GM12878 (cell line): ENCODE results near the gene CFAP90. TPM values are rescaled to one million over a fixed set of nuclear protein-coding genes. Genes with fewer than 3 reads are reported as not detected.

Experiments used
- ASH2L ChIP-seq: fragments of 300-600, 200-600 bp; sonication (generic); IDR thresholded peaks from 2 replicates; pipeline ENCODE4 v1.6.1; 2017; ENCODE audit warnings: low read depth, mild to moderate bottlenecking, borderline replicate concordance
- ATF7 ChIP-seq: fragments of 450-650 bp; IDR thresholded peaks from 2 replicates; pipeline ENCODE4 v1.6.1; 2016; ENCODE audit warnings: low read depth, mild to moderate bottlenecking
- BRCA1 ChIP-seq: IDR thresholded peaks from 2 replicates; pipeline ENCODE4 v1.6.1; 2011; ENCODE audit warnings: low read depth, low read length, improper control_type of control experiment
- CBFB ChIP-seq: IDR thresholded peaks from 2 replicates; pipeline ENCODE4 v1.6.1; 2016; ENCODE audit warnings: antibody characterized with exemption, low read depth
- CHD1 ChIP-seq: IDR thresholded peaks from 2 replicates; pipeline ENCODE4 v1.6.1; 2012; ENCODE audit warnings: low read depth, low read length, improper control_type of control experiment
- CREB1 ChIP-seq: IDR thresholded peaks from 2 replicates; pipeline ENCODE4 v1.6.1; 2012; ENCODE audit warnings: low read depth, mild to moderate bottlenecking, inconsistent platforms
- DPF2 ChIP-seq: fragments of 450-650 bp; IDR thresholded peaks from 2 replicates; pipeline ENCODE4 v1.6.1; 2017; ENCODE audit warnings: mild to moderate bottlenecking
- FOXK2 ChIP-seq: fragments of 450-650 bp; IDR thresholded peaks from 2 replicates; pipeline ENCODE4 v1.6.1; 2017; ENCODE audit warnings: mild to moderate bottlenecking, moderate library complexity
- GATAD2B ChIP-seq: fragments of 450-650 bp; conservative IDR thresholded peaks from 2 replicates; pipeline ENCODE4 v1.6.1; 2017; ENCODE audit warnings: low read depth, mild to moderate bottlenecking, moderate library complexity
- HCFC1 ChIP-seq: fragments of 150-350 bp; IDR thresholded peaks from 2 replicates; pipeline ENCODE4 v1.6.1; 2014; ENCODE audit warnings: low read length
- JUNB ChIP-seq: IDR thresholded peaks from 2 replicates; pipeline ENCODE4 v1.6.1; 2016; ENCODE audit warnings: antibody characterized with exemption, mild to moderate bottlenecking
- MXI1 ChIP-seq: fragments of 150-350 bp; IDR thresholded peaks from 2 replicates; pipeline ENCODE4 v1.6.1; 2011; ENCODE audit warnings: low read depth, mild to moderate bottlenecking, inconsistent platforms, low read length, improper control_type of control experiment
- NBN ChIP-seq: fragments of 450-650 bp; IDR thresholded peaks from 2 replicates; pipeline ENCODE4 v1.6.1; 2016
- RCOR1 ChIP-seq: conservative IDR thresholded peaks from 2 replicates; pipeline ENCODE4 v1.6.1; 2012; ENCODE audit warnings: low read depth, low read length, improper control_type of control experiment
- RELA ChIP-seq: fragments of 450-650 bp; IDR thresholded peaks from 2 replicates; pipeline ENCODE4 v1.8.0; 2014; ENCODE audit warnings: borderline replicate concordance; ENCODE audit not compliant: partially characterized antibody
- RELB ChIP-seq: fragments of 450-650 bp; IDR thresholded peaks from 2 replicates; pipeline ENCODE4 v1.6.1; 2017; ENCODE audit warnings: low read depth, mild to moderate bottlenecking, moderate library complexity
- SIN3A ChIP-seq: IDR thresholded peaks from 2 replicates; pipeline ENCODE4 v1.6.1; 2012; ENCODE audit warnings: low read depth, low read length, improper control_type of control experiment
- SIX5 ChIP-seq: IDR thresholded peaks from 2 replicates; pipeline ENCODE4 v1.6.1; 2011; ENCODE audit warnings: mild to moderate bottlenecking, low read depth, low read length, moderate library complexity; ENCODE audit not compliant: severe bottlenecking
- STAT1 ChIP-seq: fragments of 450-650 bp; conservative IDR thresholded peaks from 2 replicates; pipeline ENCODE4 v1.6.1; 2014; ENCODE audit warnings: antibody characterized with exemption, mild to moderate bottlenecking
- TARDBP ChIP-seq: IDR thresholded peaks from 2 replicates; pipeline ENCODE4 v1.6.1; 2016; ENCODE audit warnings: borderline replicate concordance
- YY1 ChIP-seq: IDR thresholded peaks from 2 replicates; pipeline ENCODE4 v1.6.1; 2011; ENCODE audit warnings: low read depth, mild to moderate bottlenecking, low read length
- ZNF207 ChIP-seq: fragments of 450-650 bp; IDR thresholded peaks from 2 replicates; pipeline ENCODE4 v1.6.1; 2014; ENCODE audit warnings: antibody characterized with exemption, mild to moderate bottlenecking, borderline replicate concordance
- polyA plus RNA-seq, 11 experiments: library from polyadenylated mRNA; depleted of rRNA in 4 of 11; unstranded in 6 of 11; stranded (reverse) in 5 of 11; fragments of >200 nt; fragmentation: Nextera tagmentation in 4 of 11; fragmentation: Illumina TruSeq in 1 of 11; extraction: Ambion mirVana in 4 of 11; extraction: Trizol in 1 of 11; gene quantifications; 1 replicate in 1 of 11; 2 replicates in 10 of 11; pipeline versions ENCODE4 v1.2.1 to v1.2.3, GENCODE V29; 2011 to 2016; ENCODE audit warnings: inconsistent platforms in 2 of 11, missing spikeins in 2 of 11, low read depth in 1 of 11
- total RNA-seq, 4 experiments: library from RNA; depleted of rRNA in 3 of 4; stranded (reverse); fragments of >200 nt in 3 of 4; fragmentation: Illumina TruSeq in 1 of 4; extraction: Trizol in 1 of 4; gene quantifications; 2 replicates each; pipeline versions ENCODE4 v1.2.1 to v1.2.3, GENCODE V29; 2013 to 2021
- TF ChIP-seq, protein P1 (sequence below): fragments of 450-650 bp; IDR thresholded peaks from 2 replicates; pipeline ENCODE4 v1.6.1; 2018; ENCODE audit warnings: borderline replicate concordance, mild to moderate bottlenecking; ENCODE audit not compliant: partially characterized antibody
- TF ChIP-seq, protein P2 (sequence below): fragments of 450-650 bp; conservative IDR thresholded peaks from 2 replicates; pipeline ENCODE4 v1.6.1; 2017; ENCODE audit warnings: mild to moderate bottlenecking, moderate library complexity
- TF ChIP-seq, protein P3 (sequence below): fragments of 450-650 bp; IDR thresholded peaks from 2 replicates; pipeline ENCODE4 v1.6.1; 2017; ENCODE audit warnings: borderline replicate concordance
- TF ChIP-seq, protein P4 (sequence below): fragments of 450-650 bp; IDR thresholded peaks from 2 replicates; pipeline ENCODE4 v1.6.1; 2016; ENCODE audit warnings: mild to moderate bottlenecking

Gene CFAP90
- total and polyA plus RNA-seq, 10 of the 15 experiments (the other 5 are each of a cell fraction or from before 2014, with no cell fraction given): not detected

GRCh38 chr5:7794311-7794710 lies 56.6 kb downstream of the CFAP90 start (continued):
- TF ChIP-seq SIN3A (no peak), RCOR1 (no peak), MXI1 (no peak; the same call in 1 of the 2 replicates), ASH2L (no peak), RELA (peak; percentile 61), NBN (peak; percentile 69), GATAD2B (peak; percentile 98), YY1 (no peak), CHD1 (no peak), JUNB (no peak), STAT1 (no peak), FOXK2 (no peak), HCFC1 (no peak), TARDBP (no peak), ZNF207 (no peak), DPF2 (peak; percentile 53; the same call in 1 of the 2 replicates), CBFB (no peak), CREB1 (no peak), RELB (peak; percentile 71), SIX5 (no peak), BRCA1 (no peak), ATF7 (peak; percentile 26; the same call in 1 of the 2 replicates)
- TF ChIP-seq, protein P1, sequence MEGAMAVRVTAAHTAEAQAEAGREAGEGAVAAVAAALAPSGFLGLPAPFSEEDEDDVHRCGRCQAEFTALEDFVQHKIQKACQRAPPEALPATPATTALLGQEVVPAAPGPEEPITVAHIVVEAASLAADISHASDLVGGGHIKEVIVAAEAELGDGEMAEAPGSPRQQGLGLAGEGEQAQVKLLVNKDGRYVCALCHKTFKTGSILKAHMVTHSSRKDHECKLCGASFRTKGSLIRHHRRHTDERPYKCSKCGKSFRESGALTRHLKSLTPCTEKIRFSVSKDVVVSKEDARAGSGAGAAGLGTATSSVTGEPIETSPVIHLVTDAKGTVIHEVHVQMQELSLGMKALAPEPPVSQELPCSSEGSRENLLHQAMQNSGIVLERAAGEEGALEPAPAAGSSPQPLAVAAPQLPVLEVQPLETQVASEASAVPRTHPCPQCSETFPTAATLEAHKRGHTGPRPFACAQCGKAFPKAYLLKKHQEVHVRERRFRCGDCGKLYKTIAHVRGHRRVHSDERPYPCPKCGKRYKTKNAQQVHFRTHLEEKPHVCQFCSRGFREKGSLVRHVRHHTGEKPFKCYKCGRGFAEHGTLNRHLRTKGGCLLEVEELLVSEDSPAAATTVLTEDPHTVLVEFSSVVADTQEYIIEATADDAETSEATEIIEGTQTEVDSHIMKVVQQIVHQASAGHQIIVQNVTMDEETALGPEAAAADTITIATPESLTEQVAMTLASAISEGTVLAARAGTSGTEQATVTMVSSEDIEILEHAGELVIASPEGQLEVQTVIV: no peak
- TF ChIP-seq, protein P2, sequence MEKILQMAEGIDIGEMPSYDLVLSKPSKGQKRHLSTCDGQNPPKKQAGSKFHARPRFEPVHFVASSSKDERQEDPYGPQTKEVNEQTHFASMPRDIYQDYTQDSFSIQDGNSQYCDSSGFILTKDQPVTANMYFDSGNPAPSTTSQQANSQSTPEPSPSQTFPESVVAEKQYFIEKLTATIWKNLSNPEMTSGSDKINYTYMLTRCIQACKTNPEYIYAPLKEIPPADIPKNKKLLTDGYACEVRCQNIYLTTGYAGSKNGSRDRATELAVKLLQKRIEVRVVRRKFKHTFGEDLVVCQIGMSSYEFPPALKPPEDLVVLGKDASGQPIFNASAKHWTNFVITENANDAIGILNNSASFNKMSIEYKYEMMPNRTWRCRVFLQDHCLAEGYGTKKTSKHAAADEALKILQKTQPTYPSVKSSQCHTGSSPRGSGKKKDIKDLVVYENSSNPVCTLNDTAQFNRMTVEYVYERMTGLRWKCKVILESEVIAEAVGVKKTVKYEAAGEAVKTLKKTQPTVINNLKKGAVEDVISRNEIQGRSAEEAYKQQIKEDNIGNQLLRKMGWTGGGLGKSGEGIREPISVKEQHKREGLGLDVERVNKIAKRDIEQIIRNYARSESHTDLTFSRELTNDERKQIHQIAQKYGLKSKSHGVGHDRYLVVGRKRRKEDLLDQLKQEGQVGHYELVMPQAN: no peak
- TF ChIP-seq, protein P3, sequence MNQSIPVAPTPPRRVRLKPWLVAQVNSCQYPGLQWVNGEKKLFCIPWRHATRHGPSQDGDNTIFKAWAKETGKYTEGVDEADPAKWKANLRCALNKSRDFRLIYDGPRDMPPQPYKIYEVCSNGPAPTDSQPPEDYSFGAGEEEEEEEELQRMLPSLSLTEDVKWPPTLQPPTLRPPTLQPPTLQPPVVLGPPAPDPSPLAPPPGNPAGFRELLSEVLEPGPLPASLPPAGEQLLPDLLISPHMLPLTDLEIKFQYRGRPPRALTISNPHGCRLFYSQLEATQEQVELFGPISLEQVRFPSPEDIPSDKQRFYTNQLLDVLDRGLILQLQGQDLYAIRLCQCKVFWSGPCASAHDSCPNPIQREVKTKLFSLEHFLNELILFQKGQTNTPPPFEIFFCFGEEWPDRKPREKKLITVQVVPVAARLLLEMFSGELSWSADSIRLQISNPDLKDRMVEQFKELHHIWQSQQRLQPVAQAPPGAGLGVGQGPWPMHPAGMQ: no peak
- TF ChIP-seq, protein P4, sequence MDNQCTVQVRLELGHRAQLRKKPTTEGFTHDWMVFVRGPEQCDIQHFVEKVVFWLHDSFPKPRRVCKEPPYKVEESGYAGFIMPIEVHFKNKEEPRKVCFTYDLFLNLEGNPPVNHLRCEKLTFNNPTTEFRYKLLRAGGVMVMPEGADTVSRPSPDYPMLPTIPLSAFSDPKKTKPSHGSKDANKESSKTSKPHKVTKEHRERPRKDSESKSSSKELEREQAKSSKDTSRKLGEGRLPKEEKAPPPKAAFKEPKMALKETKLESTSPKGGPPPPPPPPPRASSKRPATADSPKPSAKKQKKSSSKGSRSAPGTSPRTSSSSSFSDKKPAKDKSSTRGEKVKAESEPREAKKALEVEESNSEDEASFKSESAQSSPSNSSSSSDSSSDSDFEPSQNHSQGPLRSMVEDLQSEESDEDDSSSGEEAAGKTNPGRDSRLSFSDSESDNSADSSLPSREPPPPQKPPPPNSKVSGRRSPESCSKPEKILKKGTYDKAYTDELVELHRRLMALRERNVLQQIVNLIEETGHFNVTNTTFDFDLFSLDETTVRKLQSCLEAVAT: no peak
